Loucy (cell line): ENCODE measurements around the gene TP53I11.

Experiments used
- CTCF ChIP-seq: fragments of 200-600 bp; sonication (generic); conservative IDR thresholded peaks from 2 replicates; pipeline ENCODE4 v1.5.1; 2014; ENCODE audit warnings: mild to moderate bottlenecking, antibody characterized with exemption, low read length
- EZH2phosphoT487 ChIP-seq: fragments of 200-600 bp; IDR thresholded peaks from 2 replicates; pipeline ENCODE4 v1.6.1; 2018; ENCODE audit warnings: antibody characterized with exemption, mild to moderate bottlenecking, moderate library complexity, borderline replicate concordance

- no peak for TF ChIP-seq CTCF
- TF ChIP-seq EZH2phosphoT487, result no peak
These were observed 35.0 kb upstream of the TP53I11 start for GRCh38 chr11:44985721-44986120.
